Naive B cell (primary cell): ENCODE measurements around the gene NME4. TPM values are rescaled to one million over a fixed set of nuclear protein-coding genes. Genes with fewer than 3 reads are reported as not detected.

ENCODE experiments used
- ATAC-seq, 2 donors: fragments of 150-1000 bp; cut with Tn5 transposase; 2 replicates each; pipeline ENCODE4 v1.10.0; 2021; ENCODE audit warnings: low read depth in 2 of 2, mild to moderate bottlenecking in 2 of 2, moderate library complexity in 2 of 2
- DNase-seq: peaks from one replicate; pipeline ENCODE4 v3.0.0; 2022
- H3K27ac Mint-ChIP-seq, 6 donors: one replicate each; pipeline ENCODE4 v1.8.0; 2020 to 2022; ENCODE audit warnings: mild to moderate bottlenecking in 6 of 6, mixed read lengths in 6 of 6, moderate library complexity in 5 of 6, inconsistent platforms in 2 of 6
- H3K27me3 Mint-ChIP-seq, 3 donors: one replicate each; pipeline ENCODE4 v1.8.0; 2021 to 2022; ENCODE audit warnings: mixed read lengths in 3 of 3, mild to moderate bottlenecking in 1 of 3
- H3K36me3 Mint-ChIP-seq, 2 donors: one replicate each; pipeline ENCODE4 v1.8.0; 2020 to 2022; ENCODE audit warnings: mixed read lengths in 2 of 2, inconsistent platforms in 1 of 2, mild to moderate bottlenecking in 1 of 2
- H3K4me1 Mint-ChIP-seq, 3 donors: one replicate each; pipeline ENCODE4 v1.8.0; 2020 to 2022; ENCODE audit warnings: mixed read lengths in 3 of 3, inconsistent platforms in 1 of 3, mild to moderate bottlenecking in 1 of 3, moderate library complexity in 1 of 3
- H3K4me3 Mint-ChIP-seq, 8 donors: one replicate each; pipeline ENCODE4 v1.8.0; 2020 to 2022; ENCODE audit warnings: mild to moderate bottlenecking in 8 of 8, mixed read lengths in 8 of 8, moderate library complexity in 8 of 8, inconsistent platforms in 2 of 8
- H3K9me3 Mint-ChIP-seq, 7 donors: one replicate each; pipeline ENCODE4 v1.8.0; 2020 to 2022; ENCODE audit warnings: mixed read lengths in 7 of 7, mild to moderate bottlenecking in 5 of 7, inconsistent platforms in 2 of 7, moderate library complexity in 1 of 7
- polyA plus RNA-seq, 6 donors: library from polyadenylated mRNA; unstranded; fragments of 300-500 nt; fragmentation: Illumina TruSeq; gene quantifications; one replicate each; pipeline ENCODE4 v1.2.3, GENCODE V29; 2021; ENCODE audit warnings: low read depth in 6 of 6

Gene NME4
- polyA plus RNA-seq, 6 donors from 2014 or later: 56.9 to 104 (median 65.1) TPM

GRCh38 chr16:424623-425081 lies 27.7 kb downstream of the NME4 start:
- H3K27me3 Mint-ChIP-seq: peaks cover 0 to 15% (median 4%) of the 10 kb centered on the region in 3 donors
- H3K27ac Mint-ChIP-seq: peak overlapping the region in 5 of 6 donors; percentile 41 to 87 (median 86)
- ATAC-seq (no peak), DNase-seq (no peak)
- H3K9me3 Mint-ChIP-seq: no peaks in the 10 kb centered on the region
- peaks cover 17 to 37% (median 32%) of the 10 kb centered on the region in 3 donors for H3K4me1 Mint-ChIP-seq
- H3K36me3 Mint-ChIP-seq: peaks cover 0 to 4% of the 10 kb centered on the region in 2 donors
- H3K4me3 Mint-ChIP-seq: peak overlapping the region; percentile 84 to 95 (median 92)

- peak; percentile 87 for DNase-seq
- peak; percentile 86 to 87 for ATAC-seq
- Mint-ChIP-seq H3K9me3 (no peaks in the 10 kb centered on the region), H3K4me1 (peaks cover 17 to 37% (median 32%) of the 10 kb centered on the region in 3 donors), H3K27me3 (peaks cover 0 to 15% (median 4%) of the 10 kb centered on the region in 3 donors), H3K36me3 (peaks cover 0 to 4% of the 10 kb centered on the region in 2 donors), H3K27ac (peak within 1 kb of the TSS; percentile 86 to 97 (median 94)), H3K4me3 (peak within 1 kb of the TSS; percentile 84 to 95 (median 92))
Observed at GRCh38 chr16:425082-425718, 28.2 kb downstream of the NME4 start, which contains the start of gene RAB11FIP3. RAB11FIP3 (plus strand) TSS chr16:425649; CDS start chr16:426007, 358 bp downstream.

GRCh38 chr16:425740-426114 lies 28.7 kb downstream of the NME4 start:
- peak; percentile 52 to 53 for ATAC-seq
- H3K9me3 Mint-ChIP-seq: no peaks in the 10 kb centered on the region
- peaks cover 0 to 4% of the 10 kb centered on the region in 2 donors for H3K36me3 Mint-ChIP-seq
- peak overlapping the region; percentile 84 to 95 (median 92) for H3K4me3 Mint-ChIP-seq
- H3K4me1 Mint-ChIP-seq: peaks cover 17 to 38% (median 32%) of the 10 kb centered on the region in 3 donors
- peaks cover 0 to 12% (median 3%) of the 10 kb centered on the region in 3 donors for H3K27me3 Mint-ChIP-seq
- no peak for DNase-seq
- peak overlapping the region in 3 of 6 donors; percentile 86 to 97 (median 95) for H3K27ac Mint-ChIP-seq

GRCh38 chr16:426115-426905 lies 29.3 kb downstream of the NME4 start:
- peaks cover 0 to 7% of the 10 kb centered on the region in 2 donors for H3K36me3 Mint-ChIP-seq
- peaks cover 0 to 9% (median 0%) of the 10 kb centered on the region in 3 donors for H3K27me3 Mint-ChIP-seq
- ATAC-seq: no peak
- H3K4me3 Mint-ChIP-seq: peak overlapping the region; percentile 79 to 89 (median 86)
- H3K4me1 Mint-ChIP-seq: peaks cover 21 to 44% (median 36%) of the 10 kb centered on the region in 3 donors
- no peaks in the 10 kb centered on the region for H3K9me3 Mint-ChIP-seq
- peak overlapping the region in 4 of 6 donors; percentile 15 to 84 (median 72) for H3K27ac Mint-ChIP-seq
- DNase-seq: no peak

GRCh38 chr16:426906-427249 lies 29.9 kb downstream of the NME4 start:
- Mint-ChIP-seq H3K9me3 (no peaks in the 10 kb centered on the region), H3K4me1 (peaks cover 21 to 44% (median 36%) of the 10 kb centered on the region in 3 donors), H3K4me3 (peak overlapping the region; percentile 79 to 89 (median 86)), H3K36me3 (peaks cover 0 to 7% of the 10 kb centered on the region in 2 donors), H3K27me3 (peaks cover 0 to 9% (median 0%) of the 10 kb centered on the region in 3 donors), H3K27ac (peak overlapping the region; percentile 38 to 84 (median 68))
- DNase-seq (peak; percentile 11), ATAC-seq (no peak)

- H3K9me3 Mint-ChIP-seq: no peaks in the 10 kb centered on the region
- H3K27ac Mint-ChIP-seq: peak overlapping the region in 5 of 6 donors; percentile 38 to 83 (median 53)
- H3K4me1 Mint-ChIP-seq: peaks cover 21 to 44% (median 36%) of the 10 kb centered on the region in 3 donors
Observed at GRCh38 chr16:427250-427649, 30.3 kb downstream of the NME4 start.

GRCh38 chr16:430904-431303 lies 33.9 kb downstream of the NME4 start:
- H3K27me3 Mint-ChIP-seq: peaks cover 0 to 4% (median 0%) of the 10 kb centered on the region in 3 donors
- H3K27ac Mint-ChIP-seq: no peak overlapping the region
- H3K9me3 Mint-ChIP-seq: no peaks in the 10 kb centered on the region
- H3K4me3 Mint-ChIP-seq: no peak overlapping the region
- no peak for DNase-seq
- ATAC-seq: no peak
- peaks cover 18 to 34% (median 24%) of the 10 kb centered on the region in 3 donors for H3K4me1 Mint-ChIP-seq
- H3K36me3 Mint-ChIP-seq: peaks cover 0 to 7% of the 10 kb centered on the region in 2 donors

More at GRCh38 chr16:427250-427649, 30.3 kb downstream of the NME4 start:
- Mint-ChIP-seq H3K36me3 (peaks cover 0 to 7% of the 10 kb centered on the region in 2 donors), H3K4me3 (peak overlapping the region; percentile 79 to 89 (median 86)), H3K27me3 (peaks cover 0 to 9% (median 0%) of the 10 kb centered on the region in 3 donors)
- DNase-seq (no peak), ATAC-seq (no peak)

- Mint-ChIP-seq H3K4me1 (peaks cover 19 to 34% (median 22%) of the 10 kb centered on the region in 3 donors), H3K4me3 (no peak overlapping the region), H3K9me3 (no peaks in the 10 kb centered on the region), H3K27ac (no peak overlapping the region), H3K27me3 (no peaks in the 10 kb centered on the region), H3K36me3 (peaks cover 0 to 5% of the 10 kb centered on the region in 2 donors)
- no peak for DNase-seq
- ATAC-seq: no peak
Observed at GRCh38 chr16:440627-441026, 43.6 kb downstream of the NME4 start.

GRCh38 chr16:441447-441846 lies 44.4 kb downstream of the NME4 start:
- ATAC-seq: no peak

GRCh38 chr16:442976-443375 lies 46.0 kb downstream of the NME4 start:
- H3K4me3 Mint-ChIP-seq: peak overlapping the region in 4 of 8 donors; percentile 8 to 47 (median 32)
- no peak for ATAC-seq
- no peak for DNase-seq
- H3K36me3 Mint-ChIP-seq: peaks cover 0 to 5% of the 10 kb centered on the region in 2 donors
- H3K9me3 Mint-ChIP-seq: no peaks in the 10 kb centered on the region
- H3K27ac Mint-ChIP-seq: peak overlapping the region in 2 of 6 donors; percentile 49 to 74
- peaks cover 19 to 34% (median 27%) of the 10 kb centered on the region in 3 donors for H3K4me1 Mint-ChIP-seq
- H3K27me3 Mint-ChIP-seq: no peaks in the 10 kb centered on the region

More at GRCh38 chr16:441447-441846, 44.4 kb downstream of the NME4 start:
- Mint-ChIP-seq H3K36me3 (peaks cover 0 to 5% of the 10 kb centered on the region in 2 donors), H3K9me3 (no peaks in the 10 kb centered on the region), H3K4me1 (peaks cover 19 to 34% (median 22%) of the 10 kb centered on the region in 3 donors), H3K27me3 (no peaks in the 10 kb centered on the region), H3K4me3 (no peak overlapping the region), H3K27ac (peak overlapping the region in 1 of 6 donors; percentile 16)
- no peak for DNase-seq

GRCh38 chr16:444027-444426 lies 47.0 kb downstream of the NME4 start:
- ATAC-seq (no peak), DNase-seq (no peak)
- peak overlapping the region in 2 of 8 donors; percentile 29 to 37 for H3K4me3 Mint-ChIP-seq
- H3K4me1 Mint-ChIP-seq: peaks cover 19 to 34% (median 29%) of the 10 kb centered on the region in 3 donors
- peak overlapping the region in 1 of 6 donors; percentile 47 for H3K27ac Mint-ChIP-seq
- H3K36me3 Mint-ChIP-seq: peaks cover 0 to 5% of the 10 kb centered on the region in 2 donors
- no peaks in the 10 kb centered on the region for H3K27me3 Mint-ChIP-seq
- H3K9me3 Mint-ChIP-seq: no peaks in the 10 kb centered on the region

- no peak for DNase-seq
- H3K27ac Mint-ChIP-seq: no peak overlapping the region
Observed at GRCh38 chr16:445566-445965, 48.6 kb downstream of the NME4 start.

More at GRCh38 chr16:445566-445965, 48.6 kb downstream of the NME4 start:
- peaks cover 19 to 28% (median 27%) of the 10 kb centered on the region in 3 donors for H3K4me1 Mint-ChIP-seq
- no peaks in the 10 kb centered on the region for H3K9me3 Mint-ChIP-seq
- ATAC-seq: no peak
- no peak overlapping the region for H3K4me3 Mint-ChIP-seq
- no peaks in the 10 kb centered on the region for H3K27me3 Mint-ChIP-seq
- peaks cover 0 to 5% of the 10 kb centered on the region in 2 donors for H3K36me3 Mint-ChIP-seq
